ENCODE results near the gene GPR107.

The GPR107 gene

GRCh38 chr9:130116346-130116745 lies 62.6 kb downstream of the GPR107 start:
- no peak overlapping the region for H3K4me3 ChIP-seq (ENCODE audit: low read depth, low read length)
- TF ChIP-seq CTCF (IDR thresholded peaks at IDR 0.05; ENCODE audit: control insufficient read depth, extremely low read depth, insufficient read depth): no peak
- no peak for DNase-seq (ENCODE audit: low read depth)

- no peak overlapping the region for H3K4me3 ChIP-seq (ENCODE audit: low read depth, low read length)
- DNase-seq (ENCODE audit: low read depth): no peak
- no peak for TF ChIP-seq CTCF (IDR thresholded peaks at IDR 0.05; ENCODE audit: control insufficient read depth, extremely low read depth, insufficient read depth)
Measured at GRCh38 chr9:130117376-130117775, 63.7 kb downstream of the GPR107 start.

- DNase-seq (ENCODE audit: low read depth): no peak
- no peak overlapping the region for H3K4me3 ChIP-seq (ENCODE audit: low read depth, low read length)
- no peak for TF ChIP-seq CTCF (IDR thresholded peaks at IDR 0.05; ENCODE audit: control insufficient read depth, extremely low read depth, insufficient read depth)
Measured at GRCh38 chr9:130117816-130118632, 64.3 kb downstream of the GPR107 start.

- no peak overlapping the region for H3K4me3 ChIP-seq (ENCODE audit: low read depth, low read length)
- TF ChIP-seq CTCF (IDR thresholded peaks at IDR 0.05; ENCODE audit: control insufficient read depth, extremely low read depth, insufficient read depth): no peak
- DNase-seq (ENCODE audit: low read depth): no peak
Measured at GRCh38 chr9:130118841-130119518, 65.3 kb downstream of the GPR107 start.

GRCh38 chr9:130119519-130120298 lies 66.0 kb downstream of the GPR107 start:
- TF ChIP-seq CTCF (IDR thresholded peaks at IDR 0.05; ENCODE audit: control insufficient read depth, extremely low read depth, insufficient read depth): no peak
- no peak for DNase-seq (ENCODE audit: low read depth)
- H3K4me3 ChIP-seq (ENCODE audit: low read depth, low read length): no peak overlapping the region

- DNase-seq (ENCODE audit: low read depth): no peak
- no peak for TF ChIP-seq CTCF (IDR thresholded peaks at IDR 0.05; ENCODE audit: control insufficient read depth, extremely low read depth, insufficient read depth)
- no peak overlapping the region for H3K4me3 ChIP-seq (ENCODE audit: low read depth, low read length)
Measured at GRCh38 chr9:130120299-130120587, 66.5 kb downstream of the GPR107 start.
